HG03095 (cell line): Measurements from ENCODE around the gene MFNG.

ENCODE experiments used
- ATAC-seq: cut with Tn5 transposase; IDR thresholded peaks from one replicate; pipeline ENCODE4 v1.9.1; 2021; ENCODE audit warnings: moderate library complexity; ENCODE audit not compliant: unreplicated experiment

The MFNG gene

DNA sequence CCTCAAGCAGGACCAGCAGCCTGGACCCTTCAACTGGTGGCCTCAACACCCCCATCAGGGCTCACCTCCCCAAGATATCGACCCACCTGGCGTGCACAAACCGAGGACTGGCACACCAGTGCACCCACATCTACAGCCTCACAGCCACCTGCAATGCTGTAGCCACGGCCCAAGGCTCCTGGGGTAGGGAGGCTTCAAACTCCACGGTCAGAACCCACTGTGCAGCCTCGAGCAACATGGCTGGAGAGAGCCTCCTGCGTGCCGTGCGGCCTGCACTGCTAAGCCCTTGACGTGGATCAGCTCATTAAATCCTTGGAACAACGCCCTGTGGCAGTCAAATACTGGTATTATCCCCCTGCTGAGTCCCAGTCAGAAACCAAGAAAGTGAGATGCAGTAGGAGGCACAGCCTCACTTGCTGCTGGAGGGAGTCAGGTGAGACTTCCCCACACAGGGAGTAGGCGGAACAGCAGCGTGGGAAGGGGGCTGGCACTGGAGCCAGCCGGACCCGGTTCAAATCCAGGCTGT lies 28.4 kb upstream of the MFNG start:
- ATAC-seq, result no peak

DNA sequence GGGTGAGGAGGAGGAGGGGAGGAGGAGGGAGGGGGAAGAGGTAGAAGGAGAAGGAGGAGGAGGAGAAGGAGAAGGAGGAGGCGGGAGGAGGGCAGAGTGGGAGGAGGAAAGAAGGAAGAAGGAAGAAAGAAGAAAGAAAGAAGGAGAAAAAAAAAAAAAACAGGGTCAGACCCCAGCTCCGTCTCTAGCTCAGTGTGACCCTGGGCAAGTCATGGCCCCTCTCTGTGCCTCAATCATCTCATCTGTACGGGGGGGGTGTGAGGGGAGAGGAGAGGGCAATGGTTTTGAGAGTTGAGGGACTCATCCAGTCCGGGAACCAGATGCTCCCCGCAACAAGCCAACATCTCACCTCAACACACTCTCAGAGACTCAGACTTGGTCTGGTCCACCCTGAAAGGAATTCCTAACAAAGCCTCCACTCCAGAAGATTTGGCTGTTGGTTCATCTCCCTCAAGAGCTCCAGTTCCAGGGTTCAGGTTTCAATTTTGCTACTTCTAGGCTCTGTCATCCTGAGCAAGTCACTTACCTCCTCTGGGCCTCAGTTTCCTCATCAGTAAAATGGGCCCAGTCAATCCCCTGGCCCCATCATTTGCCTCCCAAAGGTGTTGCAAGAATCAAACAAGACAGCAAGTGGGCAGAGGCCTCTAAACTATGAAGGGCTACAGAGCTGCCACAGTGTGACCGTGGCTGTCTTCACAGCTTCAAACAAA lies 25.4 kb upstream of the MFNG start:
- ATAC-seq, result no peak

DNA sequence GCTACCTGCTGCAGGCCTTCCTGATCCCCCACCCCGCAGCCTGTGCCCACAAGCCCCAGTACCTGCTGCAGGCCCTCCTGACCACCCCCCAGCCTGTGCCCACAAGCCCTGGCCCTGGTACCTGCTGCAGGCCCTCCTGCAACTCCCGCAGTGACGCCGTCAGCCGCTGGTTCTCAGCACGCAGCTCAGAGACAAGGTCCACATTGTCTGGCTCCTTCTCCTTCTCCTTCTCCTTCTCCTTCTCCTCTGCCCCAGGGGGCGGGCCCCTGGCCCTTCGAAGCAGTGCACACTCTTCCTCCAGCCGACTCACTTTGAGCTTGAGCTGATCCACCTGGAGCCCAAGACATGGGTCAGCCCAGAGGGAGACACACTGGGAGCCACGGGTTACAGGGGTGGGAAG lies 23.9 kb upstream of the MFNG start:
- ATAC-seq, result no peak

DNA sequence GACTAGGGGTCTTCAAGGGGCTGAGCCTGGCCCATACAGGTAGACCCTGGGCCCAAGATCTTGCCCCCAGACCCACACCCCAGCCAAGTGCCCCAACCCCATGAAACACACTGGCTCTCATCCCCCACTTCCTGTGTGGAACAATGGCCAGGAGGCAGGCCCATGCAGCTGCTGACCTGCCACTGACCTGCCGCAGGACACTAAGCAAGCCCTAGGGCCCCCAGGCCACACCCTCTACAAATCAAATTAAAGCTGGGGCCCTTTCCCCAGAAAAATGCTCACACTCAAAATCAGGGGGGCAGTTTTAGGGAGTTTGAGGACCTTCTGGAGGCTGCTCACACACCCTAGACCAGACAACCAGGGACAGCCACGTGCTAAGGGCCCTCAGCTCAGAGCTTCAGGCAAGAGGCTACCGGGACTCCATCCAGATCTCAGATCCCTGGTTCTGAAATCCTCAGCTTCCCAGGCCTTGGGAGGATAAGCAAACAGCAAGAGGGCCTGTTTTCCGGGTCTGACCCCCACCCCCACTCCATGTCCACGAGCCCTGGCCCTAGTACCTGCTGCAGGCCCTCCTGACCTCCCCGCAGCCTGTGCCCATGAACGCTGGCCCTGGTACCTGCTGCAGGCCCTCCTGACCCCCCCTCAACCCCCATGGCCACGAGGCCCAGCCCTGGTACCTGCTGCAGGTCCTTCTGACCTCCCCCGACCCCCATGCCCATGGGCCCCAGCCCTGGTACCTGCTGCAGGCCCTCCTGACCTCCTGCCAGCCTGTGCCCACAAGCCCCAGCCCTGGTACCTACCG lies 23.1 kb upstream of the MFNG start:
- ATAC-seq, result no peak

DNA sequence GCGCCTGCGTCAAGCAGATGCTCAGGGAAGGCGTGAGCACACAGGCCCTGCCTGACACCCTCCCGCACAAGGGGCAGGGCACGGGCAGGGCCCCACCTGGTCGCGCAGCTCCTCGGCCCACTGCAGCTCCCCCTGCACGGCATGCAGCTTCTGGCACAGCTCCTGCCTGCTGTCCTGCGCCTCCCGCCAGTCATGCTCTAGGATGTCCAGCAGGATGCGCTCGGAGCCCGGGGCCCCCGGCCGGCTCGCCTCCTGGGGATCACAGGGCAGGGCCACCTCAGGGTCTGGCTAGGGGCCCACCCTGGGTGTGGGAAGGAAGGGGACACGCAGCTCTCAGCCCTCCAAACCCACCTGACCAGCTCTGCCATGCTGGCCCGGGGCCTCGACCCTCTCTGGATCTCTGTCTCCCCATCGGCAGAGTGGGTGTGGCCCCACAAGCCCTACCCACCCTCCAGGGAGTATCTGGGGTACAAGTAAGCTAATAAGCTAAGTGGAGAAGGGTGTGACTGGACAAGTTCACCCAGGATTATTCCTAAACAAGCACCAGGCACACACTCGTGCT lies 22.3 kb upstream of the MFNG start:
- ATAC-seq, result no peak

DNA sequence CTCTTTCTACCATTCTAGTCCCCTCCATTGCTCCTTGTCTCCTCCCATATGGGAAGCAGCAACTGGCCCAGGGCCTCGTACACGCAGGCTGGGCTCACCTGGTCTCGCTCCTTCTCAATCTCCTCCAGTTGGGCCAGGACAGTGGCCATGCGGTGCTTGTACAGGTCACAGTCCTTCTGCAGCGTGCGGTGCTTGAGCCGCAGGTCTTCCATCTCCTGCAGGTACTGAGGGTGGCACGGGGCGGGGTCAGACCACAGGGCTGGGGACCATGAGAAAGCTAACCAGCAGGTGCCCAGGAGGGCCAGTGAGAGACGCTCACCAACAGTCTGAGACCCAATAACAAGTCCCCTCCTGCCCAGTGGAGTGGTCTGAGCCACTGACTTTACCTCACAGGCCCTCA lies 21.5 kb upstream of the MFNG start:
- ATAC-seq, result no peak

DNA sequence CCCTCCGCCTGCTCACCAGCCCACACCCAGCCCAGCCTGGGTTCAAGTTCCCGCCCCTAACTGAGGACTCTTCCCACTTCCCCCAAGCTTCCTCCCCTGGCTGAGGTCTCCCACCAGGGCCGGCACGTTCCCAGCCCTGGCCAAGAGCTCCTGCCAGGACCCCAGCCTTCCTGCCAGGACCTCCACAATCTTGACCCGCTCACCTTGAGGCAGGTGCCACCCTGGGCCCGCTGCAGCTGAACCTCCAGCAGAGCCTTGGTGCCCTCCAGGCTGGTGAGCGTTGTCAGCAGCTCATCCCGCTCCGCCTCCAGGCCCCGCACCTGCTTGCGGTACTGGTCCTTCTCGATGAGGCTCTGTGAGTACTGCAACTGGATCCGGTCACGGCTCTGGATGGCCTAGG lies 19.8 kb upstream of the MFNG start:
- ATAC-seq, result no peak

DNA sequence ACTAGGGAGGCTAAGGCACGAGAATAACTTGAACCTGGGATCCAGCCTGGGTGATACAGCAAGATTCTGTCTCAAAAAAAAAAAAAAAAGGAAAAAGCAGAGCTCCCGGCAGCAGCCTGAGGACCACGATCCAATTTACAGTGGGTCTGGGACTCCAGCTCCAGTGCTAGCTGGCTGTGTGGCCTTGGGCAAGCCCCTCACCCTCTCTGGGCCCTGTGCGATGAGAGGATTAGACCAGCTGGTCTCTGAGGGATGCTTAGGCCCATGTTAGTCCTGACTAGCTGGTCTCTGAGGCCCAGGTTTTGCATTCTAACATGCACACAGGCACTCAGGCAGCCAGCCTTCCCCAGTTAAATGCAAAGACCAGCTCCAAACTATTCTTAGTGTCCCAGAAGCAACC lies 19.4 kb upstream of the MFNG start:
- ATAC-seq, result no peak

DNA sequence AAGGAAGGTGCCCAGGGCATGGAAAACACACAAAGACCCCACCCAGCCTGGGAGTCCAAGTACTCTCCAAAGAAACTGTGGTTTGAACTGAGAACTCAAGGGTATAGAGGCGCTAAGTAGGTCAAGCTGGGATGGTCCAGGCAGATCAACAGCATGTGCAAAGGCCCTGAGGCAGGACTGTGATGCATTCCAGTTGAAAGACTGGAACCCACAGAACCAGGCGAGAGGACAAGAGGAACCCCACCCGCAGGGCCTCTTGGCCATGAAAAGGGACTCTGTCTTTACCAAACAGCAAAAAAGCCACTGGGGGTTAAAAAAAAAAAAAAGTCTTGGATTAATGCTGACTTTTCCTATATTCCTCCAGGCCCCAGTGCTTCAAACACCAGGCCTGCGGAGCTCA lies 18.8 kb upstream of the MFNG start:
- ATAC-seq, result no peak

DNA sequence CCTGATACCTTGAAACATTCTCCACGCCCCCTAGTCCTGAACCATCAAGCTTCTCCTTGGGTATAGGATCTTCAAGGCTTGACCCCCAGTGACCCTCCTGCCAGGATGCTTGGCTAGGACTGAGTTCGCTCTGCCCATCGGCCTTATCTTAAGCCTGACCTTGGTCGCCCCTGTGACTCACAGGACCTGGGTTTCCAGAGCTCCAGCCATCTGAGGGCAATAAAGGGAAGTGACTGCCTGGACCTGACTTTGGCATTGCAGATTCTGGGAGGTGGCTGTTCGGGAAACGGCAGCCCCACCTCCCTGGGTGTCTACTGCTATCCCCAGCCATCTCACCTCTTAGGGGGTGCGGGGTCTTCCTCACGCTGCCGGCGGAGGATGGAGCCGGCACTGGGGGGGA lies 17.7 kb upstream of the MFNG start:
- ATAC-seq, result no peak

DNA sequence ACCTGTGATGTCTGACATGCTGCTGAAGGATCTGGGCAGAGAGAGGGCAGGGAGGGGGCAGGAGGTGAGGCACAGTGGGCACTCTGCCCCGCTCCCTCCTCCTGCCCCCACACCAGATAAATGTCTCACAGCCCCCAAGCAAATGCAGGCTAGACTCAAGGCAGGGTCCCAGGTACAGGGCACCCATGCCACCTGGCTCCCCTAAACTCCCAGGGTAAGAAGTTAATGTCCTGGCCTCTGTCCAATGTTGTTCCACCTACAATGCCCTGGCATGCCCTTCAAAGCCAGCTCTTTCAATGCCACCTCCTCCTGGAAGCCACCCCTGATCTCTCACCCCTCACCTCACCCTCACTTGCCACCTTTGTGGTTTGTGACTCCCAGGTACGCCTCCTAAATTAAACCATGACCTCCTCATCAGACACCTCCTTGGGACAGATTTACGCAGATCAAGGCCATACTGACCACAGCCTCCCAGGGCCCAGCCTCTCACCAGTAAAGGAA lies 17.0 kb upstream of the MFNG start:
- no peak for ATAC-seq

DNA sequence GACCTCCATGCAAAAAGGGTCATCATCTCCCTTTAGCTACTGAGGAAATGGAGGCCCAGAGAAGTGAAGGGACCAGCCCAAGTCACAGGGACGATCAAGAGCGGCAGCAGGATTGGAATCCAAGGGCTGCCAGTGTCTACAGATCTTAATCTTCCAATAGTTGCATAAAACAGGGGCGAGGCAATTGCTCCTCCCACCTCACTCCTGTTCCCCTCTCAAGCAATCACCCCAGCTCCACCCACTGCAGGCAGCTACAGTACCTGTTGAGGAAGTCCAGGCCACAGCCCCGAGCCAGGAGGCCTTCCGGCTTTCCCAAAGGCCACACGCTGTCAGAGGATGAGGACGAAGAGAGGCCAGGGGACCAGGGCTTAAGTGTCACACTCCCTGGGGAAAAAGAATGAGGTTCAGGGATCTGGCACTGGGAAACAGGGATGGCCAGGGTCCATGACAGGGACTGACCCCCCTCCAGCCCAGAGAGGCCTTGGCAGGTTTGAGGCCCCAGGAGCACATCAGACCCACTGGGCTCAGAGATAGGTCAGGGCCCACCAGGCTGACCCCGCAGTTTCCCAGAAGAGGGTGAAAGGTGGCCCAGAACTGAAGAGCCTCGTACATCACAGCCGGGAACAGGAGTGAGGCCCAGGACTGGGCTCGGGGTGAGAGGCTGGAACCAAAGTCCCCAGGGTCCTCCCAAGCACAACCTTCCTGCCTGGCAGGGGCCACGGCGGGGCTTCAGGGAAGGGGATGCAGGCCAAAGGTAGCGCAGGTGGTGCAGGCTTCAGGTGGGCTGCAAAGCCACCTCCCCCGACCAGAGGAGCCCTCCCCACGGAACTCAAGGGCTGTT lies 16.4 kb upstream of the MFNG start:
- no peak for ATAC-seq

DNA sequence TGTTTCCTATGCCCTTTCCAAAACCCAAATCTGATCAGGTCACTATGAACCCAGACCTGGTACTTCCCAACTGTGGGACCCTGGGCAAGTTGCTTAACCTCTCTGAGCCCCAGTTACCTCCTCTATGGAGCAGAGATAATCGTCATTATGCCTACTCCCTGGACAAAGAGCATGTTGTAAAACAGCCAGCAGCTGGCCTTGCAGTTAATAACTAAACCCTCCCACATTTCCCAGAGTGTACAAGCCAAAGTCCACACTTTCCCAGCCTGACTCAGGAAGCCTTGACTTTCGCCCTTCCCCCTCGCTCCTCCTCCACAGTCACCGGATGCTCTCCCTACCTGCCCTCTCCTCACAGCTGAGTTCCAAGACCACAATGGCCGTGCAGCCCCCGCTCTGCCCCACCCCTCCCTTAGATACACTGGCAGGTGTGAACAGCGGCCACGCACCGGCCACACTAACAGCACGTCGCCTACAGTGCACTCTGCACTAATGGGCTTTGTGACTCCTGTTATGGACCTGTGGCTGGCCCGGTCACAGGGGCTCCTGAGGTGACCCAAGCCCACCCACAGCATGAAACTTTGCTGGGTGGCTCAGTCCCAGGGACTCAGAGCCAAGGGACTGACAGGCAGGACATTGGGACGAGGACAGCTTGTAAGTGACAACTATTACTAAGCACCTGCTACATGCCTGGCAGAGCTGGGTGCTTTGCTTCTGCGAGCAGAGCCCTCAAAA lies 15.6 kb upstream of the MFNG start:
- no peak for ATAC-seq

DNA sequence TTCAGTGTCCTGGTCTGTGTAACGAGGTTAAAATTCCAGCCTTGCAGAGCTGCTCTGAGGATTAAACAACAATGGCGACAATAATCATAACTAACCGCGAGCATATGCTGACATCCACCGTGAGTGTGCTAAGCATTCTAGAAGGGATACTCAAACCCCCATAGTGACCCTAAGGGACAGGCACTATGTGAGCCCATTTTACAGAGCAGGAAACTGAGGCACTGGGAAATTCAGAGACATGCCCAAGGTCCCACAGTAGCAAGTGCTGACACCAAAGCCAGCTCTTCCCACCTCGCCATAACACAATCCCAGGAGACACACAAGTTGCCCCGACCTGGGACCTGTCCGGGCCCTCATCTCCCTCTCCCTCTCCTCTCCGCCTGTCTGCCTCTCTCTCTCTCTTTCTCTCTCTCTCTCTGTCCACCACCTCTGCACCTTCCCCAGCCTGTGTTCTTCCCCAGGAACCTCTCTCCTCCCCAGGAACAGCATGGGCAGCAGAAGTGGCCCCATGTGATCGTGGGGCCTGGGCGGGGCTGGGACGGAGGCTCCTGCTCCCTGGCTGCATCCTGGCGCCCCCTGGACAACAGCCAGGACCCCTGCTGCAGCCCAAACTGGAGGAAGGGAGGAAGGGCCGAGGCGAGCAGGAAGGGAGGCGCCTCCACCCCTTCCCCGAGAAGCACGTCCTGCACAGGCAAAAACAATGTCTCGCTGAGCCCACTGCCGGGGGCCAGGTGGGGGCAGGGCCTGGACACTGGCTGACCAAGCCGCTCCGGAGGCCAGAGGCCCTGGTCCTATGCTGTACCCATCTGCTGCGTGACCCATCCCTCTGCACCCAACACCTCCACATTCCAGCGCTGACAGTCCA lies 14.8 kb upstream of the MFNG start:
- no peak for ATAC-seq

DNA sequence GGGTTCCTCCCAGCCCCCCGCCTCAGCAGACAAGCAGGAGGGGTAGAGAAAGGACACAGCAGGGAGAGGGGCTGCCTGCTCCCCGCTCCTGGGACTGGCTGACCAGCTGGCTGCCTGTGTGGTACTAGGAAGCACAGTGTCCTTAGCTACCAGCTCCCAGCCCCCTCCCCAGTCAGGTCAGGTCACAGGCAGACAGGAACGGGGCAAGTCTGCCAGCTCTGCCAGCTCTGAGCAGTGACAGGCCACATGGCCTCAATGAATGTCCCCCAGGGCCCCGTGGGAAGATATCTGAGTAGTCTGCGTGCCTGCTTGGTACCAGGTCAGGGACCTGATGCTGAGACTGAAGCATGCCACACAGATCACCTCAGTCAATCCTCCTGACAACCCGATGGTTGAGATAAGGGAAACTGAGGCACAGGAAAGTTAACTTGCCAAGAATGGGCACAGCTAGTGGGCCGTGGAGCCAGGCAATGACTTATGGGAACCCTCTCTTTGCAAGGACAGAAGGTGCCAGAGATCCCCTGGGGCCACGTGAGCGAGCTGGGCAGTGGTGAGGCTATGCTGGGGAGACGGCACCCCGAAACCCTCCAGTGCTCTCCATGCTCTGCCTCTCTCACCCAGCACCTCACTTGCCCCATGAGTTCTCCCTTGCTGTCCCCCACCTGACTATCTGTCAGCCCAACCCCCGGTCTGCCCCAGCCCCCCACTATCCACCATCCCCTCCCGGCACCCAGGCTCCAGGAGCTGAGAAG lies 13.8 kb upstream of the MFNG start:
- no peak for ATAC-seq

DNA sequence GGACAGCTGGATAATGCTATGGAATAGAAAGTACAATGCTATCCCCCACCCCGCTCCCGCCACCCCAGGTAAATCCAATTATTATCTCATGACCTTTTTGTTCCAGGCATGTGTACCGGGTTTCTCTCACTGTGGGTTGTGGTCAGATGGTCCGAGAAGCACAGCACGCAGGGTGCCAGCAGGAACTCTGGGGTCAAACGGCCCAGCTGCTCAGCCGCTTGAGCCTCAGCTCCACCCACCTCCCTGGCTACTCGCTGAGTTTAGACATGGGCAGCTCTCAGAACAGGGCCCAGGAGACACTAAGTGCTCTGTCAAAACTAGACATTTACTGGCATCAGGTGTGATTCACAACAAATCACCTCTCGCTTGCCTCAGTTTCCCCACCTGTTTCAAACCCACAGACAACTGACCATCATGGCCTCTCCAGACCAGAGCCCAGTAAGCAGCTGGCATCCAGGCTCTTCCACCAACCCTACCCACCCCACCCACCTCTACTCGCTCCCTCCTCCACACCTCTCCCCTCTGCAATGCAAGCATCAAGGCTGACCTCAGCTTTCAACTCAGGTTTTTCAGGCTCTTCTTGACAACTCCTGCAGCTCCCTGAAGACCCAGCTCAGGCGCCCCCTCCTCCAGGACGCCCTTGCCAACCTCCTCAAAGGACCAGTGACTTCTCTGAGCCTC lies 13.0 kb upstream of the MFNG start:
- ATAC-seq, result no peak

DNA sequence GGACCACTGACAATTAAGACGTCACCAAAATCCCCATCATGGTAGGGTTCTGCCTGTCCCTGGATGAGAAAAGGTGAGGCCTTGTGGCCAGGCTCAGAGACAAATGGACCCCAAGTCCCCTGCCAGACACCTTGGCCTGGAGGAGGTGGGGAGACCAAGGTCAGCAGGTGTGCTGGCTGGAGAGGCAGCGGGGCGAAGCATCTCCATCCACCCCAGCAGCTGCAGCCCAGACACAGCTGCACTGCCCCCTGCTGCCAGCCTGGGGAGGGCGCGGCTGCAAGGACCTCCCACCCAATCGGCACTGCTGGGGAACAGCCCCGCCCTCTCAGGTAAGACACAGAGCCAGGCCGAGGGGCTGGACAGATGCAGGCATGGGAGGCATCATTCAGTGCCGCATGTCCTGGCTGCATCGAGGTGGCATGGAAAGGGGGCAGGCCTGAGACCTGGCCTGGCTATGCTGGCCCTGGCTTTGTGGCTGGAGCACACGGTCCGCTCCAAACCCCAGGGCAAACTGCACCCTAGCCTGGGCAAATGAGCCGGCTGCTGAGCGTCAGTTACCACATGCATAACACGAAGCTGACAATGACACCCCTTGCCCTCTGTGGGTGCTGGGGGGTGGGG lies 12.2 kb upstream of the MFNG start:
- no peak for ATAC-seq
